ENCODE measurements around the gene POLRMT. TPM values are rescaled to one million over a fixed set of nuclear protein-coding genes. Genes with fewer than 3 reads are reported as not detected.
"Not testable (repeated sequence)": the region's sequence is repeated elsewhere in the genome, so short reads cannot be mapped to it uniquely, and the experiment has no call there.

The POLRMT gene
- 42.4 and 44.4 TPM in 2 replicates for total RNA-seq (2014; rRNA removed)
- 43.3 TPM for polyA plus RNA-seq (2012)

- peak; percentile 97 for DNase-seq (ENCODE audit: low read depth)
Observed at GRCh38 chr19:633068-633785, at the start of gene POLRMT. Gene POLRMT (minus strand): TSS chr19:633537. CDS start chr19:633512, 25 bp downstream.

DNA sequence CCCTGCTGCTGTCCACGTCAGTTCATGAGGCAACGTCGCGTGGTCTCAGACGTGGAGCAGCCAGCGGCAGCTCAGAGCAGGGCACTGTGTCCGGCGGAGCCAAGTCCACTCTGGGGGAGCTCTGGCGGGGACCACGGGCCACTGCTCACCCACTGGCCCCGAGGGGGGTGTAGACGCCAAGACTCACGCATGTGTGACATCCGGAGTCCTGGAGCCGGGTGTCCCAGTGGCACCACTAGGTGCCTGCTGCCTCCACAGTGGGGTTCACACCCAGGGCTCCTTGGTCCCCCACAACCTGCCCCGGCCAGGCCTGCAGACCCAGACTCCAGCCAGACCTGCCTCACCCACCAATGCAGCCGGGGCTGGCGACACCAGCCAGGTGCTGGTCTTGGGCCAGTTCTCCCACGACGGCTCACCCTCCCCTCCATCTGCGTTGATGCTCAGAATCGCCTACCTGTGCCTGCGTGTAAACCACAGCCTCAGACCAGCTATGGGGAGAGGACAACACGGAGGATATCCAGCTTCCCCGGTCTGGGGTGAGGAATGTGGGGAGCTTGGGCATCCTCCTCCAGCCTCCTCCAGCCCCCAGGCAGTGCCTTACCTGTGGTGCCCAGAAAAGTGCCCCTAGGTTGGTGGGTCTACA is 49.5 kb upstream of the POLRMT start:
- DNase-seq (ENCODE audit: low read depth), result no peak

- no peak for DNase-seq (ENCODE audit: low read depth)
Observed at GRCh38 chr19:681029-682019, 48.0 kb upstream of the POLRMT start.

DNA sequence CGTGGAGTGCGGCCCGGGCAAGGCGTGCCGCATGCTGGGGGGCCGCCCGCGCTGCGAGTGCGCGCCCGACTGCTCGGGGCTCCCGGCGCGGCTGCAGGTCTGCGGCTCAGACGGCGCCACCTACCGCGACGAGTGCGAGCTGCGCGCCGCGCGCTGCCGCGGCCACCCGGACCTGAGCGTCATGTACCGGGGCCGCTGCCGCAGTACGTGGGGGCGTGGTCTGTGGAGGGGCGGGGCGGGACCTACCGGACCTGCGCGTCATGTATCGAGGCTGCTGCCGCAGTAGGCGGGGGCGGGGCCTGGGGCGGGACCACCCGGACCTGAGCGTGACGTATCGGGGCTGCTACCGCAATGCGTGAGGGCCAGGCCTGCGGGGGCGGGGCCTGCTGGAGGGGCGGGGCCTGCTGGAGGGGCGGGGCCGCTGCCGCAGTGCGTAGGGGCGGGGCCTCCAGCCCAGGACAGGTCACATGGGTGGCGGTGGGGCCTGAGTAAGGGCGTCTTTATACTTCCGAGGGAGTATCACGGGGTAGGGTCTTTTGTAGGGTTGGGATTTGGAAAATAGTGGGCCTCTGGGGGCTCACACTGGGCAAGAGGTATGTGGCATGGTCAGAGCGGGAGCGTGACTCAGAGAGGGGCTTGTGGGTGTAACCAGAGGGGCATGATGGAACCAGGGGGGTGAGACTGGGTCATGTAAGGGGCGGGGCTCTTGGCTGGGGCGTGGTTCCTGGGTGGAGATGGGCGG is 47.1 kb upstream of the POLRMT start:
- peak; percentile 94 for DNase-seq (ENCODE audit: low read depth)

DNA sequence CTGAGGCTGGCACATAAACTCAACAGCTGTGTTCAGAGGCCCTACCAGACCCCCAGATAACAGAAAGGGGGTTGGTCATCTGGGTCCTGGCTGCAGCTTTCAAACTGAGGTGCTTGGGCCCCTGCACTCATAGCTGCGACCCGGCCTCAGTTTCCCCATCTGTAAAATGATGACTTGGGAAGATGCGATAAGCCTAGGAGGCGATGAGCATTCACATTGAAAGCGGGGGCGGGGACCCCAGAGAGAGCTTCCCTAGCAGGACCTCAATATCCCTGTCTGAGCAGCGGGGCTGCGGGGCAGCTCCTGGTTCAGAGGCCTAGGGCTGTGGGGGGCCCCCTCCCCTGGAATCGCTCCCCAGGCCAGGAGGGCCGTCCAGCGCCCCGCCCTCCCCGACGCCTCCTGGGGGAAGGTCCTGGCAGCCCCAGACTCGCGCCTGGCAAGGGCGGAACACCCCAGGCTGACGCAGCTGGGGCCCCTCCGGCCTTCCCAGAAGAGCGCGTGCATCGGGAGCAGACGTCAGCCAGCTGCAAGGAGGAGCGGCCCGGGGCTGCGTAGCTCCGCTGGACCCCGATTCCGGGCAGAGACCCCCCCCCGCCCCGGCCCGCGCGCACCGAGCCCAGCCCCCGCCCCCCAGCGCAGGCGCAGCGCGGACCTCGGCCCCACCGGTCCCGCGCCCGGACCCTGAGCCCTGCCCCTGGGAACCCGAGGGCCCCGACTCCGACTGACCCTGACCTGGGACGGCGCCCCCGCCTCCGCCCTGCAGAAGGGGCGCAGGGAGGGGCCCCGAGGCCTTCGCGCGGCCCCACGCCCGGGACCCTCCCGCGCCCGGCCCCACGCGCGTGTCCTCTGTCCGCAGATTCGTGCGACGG is 46.3 kb upstream of the POLRMT start:
- DNase-seq (ENCODE audit: low read depth), result no peak

DNA sequence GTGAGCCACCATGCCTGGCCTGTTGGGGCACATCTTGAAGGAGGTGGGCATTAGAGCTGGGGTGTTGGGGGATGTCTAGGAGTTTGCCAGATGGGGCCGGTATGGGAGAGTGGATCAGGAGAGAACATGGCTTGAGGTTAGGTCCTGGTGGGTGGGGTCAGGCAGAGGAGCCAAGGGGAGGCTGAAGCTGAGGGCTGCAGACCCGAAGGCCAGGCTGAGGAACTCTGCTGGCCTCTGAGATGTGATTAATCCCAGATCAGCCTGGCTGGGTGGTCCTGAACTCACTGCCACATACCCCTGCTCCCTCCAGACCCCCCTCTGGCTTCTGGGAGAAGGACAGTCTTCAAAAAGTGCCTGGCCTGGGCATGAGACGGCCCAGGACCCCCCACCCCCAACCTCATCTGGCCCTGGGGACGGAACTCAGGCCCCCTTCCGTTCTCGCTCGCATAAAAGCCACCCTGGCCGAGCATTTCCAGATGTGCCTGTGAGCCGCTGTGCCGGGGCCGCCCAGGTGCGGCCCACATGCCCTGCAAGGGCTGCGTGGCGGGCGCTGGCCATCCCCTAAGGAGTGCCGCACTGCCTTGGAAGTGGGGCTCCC is 45.6 kb upstream of the POLRMT start:
- DNase-seq (ENCODE audit: low read depth), result no peak

DNA sequence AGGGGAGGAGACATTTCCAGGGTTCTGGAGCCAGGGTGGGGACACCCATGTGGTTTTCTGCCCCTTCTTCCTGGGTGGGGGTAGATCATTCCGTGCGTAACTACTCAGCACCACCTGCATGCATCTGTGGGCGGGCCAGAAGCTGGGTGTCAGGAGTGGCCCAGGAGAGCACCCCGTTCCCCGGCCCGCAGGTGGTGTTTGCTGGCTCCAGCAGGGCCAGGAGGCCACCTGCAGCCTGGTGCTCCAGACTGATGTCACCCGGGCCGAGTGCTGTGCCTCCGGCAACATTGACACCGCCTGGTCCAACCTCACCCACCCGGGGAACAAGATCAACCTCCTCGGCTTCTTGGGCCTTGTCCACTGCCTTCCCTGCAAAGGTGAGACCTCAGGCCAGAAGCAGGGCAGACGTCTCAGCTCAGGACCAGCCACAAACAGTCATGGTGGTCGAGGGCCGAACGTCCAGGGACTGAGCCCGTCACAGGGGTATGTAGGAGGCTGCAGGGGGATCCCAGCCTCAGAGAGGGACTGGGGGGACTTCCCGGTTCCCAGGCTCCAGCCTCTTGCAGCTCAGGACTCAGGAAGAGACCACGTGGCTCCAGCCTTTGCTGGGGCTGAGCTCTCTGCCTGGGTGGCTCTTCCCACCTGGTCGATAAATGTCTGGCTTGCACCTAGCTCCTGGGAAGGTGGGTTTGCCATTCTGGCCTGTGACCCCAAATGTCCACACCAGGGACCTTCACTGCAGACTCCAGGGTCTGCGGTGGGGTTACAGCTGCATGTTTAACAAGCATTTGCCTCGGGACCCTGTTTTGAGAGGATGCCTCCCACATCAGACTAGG is 44.5 kb upstream of the POLRMT start:
- no peak for DNase-seq (ENCODE audit: low read depth)

GRCh38 chr19:677201-677600 is 43.9 kb upstream of the POLRMT start:
- peak; percentile 87 for DNase-seq (ENCODE audit: low read depth)

DNA sequence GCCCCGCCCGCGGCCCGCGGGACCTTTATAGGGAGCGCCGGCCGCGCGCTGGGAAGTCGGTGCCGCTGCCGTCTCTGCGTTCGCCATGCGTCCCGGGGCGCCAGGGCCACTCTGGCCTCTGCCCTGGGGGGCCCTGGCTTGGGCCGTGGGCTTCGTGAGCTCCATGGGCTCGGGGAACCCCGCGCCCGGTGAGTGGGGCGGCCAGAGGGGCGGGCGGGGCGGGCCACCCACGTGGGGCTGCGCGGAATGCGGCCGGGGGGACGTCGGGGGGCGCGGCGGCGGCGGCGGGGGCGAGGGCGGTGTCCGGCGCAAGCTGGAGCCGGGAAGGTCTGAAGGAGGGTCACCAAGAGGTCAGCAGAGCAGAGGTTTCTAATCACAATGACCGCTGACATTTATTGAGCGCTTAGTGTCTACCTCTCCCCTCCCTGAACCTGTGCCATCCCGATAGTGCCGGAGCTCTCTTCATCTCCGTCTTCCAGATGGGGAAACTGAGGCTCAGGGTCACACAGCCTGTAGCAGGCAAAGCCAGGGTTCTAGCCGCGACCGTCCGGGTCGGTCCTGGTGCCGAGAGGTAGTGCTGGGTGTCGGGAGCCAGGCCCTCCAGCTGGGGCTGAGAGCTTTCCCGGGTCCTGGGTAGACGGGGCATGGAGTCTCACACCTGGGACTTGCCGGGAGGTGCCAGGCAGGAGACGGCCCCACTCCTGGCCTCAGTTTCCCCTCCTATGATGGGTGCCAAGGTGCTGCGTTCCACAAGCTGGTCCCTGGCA is 43.2 kb upstream of the POLRMT start, which contains the start of gene FSTL3:
Gene FSTL3 (plus strand): TSS at position 54 of the 767 bp plus-strand sequence. CDS start 32 bp downstream, at position 86.
- no peak for DNase-seq (ENCODE audit: low read depth)

GRCh38 chr19:676007-676338 is 42.6 kb upstream of the POLRMT start:
- no peak for DNase-seq (ENCODE audit: low read depth)

GRCh38 chr19:674282-675151 is 41.2 kb upstream of the POLRMT start:
- no peak for DNase-seq (ENCODE audit: low read depth)

- no peak for DNase-seq (ENCODE audit: low read depth)
Observed at GRCh38 chr19:670609-671075, 37.3 kb upstream of the POLRMT start.

DNA sequence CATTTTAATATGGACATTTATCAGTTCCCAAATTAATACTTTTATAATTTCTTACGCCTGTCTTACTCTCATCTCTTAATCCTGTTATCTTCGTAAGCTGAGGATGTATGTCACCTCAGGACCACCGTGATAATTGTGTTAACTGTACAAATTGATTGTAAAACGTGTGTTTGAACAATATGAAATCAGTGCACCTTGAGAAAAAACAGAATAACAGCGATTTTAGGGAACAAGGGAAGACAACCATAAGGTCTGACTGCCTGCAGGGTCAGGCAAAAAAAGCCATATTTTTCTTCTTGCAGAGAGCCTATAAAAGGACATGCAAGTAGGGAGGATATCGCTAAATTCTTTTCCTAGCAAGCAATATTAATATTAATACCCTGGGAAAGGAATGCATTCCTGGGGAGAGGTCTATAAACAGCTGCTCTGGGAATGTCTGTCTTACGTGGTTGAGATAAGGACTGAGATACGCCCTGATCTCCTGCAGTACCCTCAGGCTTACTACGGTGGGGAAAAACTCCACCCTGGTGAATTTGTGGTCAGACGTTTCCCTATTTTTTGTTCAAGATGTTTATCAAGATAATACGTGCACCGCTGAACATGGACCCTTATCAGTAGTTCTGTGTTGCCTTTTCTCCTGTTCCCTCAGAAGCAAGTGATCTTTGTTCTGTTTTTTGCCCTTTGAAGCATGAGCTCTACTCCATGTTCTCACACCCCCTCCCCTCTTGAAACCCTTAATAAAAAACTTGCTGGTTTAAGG is 35.5 kb upstream of the POLRMT start:
- not testable (repeated sequence) for DNase-seq (ENCODE audit: low read depth)

DNA sequence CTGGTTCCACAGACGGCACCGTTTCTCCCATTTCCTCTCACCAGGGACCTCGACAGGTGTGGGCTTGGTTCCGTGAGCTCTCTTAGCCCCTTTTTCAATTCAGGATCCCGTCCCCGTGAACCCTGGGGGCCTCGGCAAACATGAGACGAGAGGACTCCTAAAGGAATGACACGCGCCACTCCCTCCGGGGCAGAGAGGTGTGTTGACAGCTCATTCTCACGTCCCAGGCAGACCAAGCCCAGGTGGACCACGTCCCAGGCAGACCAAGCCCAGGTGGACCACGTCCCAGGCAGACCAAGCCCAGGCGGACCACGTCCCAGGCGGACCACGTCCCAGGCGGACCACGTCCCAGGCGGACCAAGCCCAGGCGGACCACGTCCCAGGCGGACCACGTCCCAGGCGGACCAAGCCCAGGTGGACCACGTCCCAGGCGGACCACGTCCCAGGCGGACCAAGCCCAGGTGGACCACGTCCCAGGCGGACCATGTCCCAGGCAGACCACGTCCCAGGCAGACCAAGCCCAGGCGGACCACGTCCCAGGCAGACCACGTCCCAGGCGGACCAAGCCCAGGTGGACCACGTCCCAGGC is 33.7 kb upstream of the POLRMT start:
- not testable (repeated sequence) for DNase-seq (ENCODE audit: low read depth)

DNA sequence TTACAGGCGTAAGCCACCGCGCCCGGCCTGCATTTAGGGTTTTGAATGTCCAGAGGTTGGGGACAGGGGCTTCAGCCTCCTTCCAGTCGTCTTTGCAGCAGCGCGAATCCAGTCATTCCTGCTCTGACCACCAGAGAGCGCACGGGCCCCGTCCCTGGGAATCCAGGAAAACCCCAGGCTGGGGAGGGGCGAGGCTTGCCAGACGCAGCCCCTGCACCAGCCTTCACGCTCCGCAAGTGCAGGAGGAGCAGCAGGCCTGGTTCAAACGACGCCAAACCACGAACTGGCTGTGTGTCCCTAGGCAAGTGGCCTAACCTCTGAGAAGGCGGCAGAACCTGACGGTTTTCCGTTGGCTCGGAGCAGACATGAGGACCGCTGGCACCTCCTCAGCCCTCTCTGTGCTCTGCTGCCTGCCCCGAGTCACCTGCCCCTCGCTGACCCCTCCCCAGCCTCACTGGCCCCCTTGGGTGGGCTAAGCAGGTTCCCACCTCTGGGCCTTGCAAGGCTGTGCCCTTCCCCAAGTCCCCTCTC is 31.6 kb upstream of the POLRMT start:
- peak; percentile 57 for DNase-seq (ENCODE audit: low read depth)

All from LHCN-M2 (cell line).